MM.1S (cell line): Measurements from ENCODE around the gene RABGAP1L.

Experiments used
- DNase-seq: peaks from one replicate; pipeline ENCODE4 v3.0.0-alpha.2; 2015
- H2AFZ ChIP-seq: fragments of 300-600 bp; sonication (generic); 2 replicates; pipeline ENCODE4 v1.6.0; 2016; ENCODE audit warnings: antibody characterized with exemption, low read length
- H3F3A ChIP-seq: fragments of 300-600 bp; sonication (generic); 2 replicates; pipeline ENCODE4 v1.6.1; 2016; ENCODE audit warnings: mild to moderate bottlenecking, antibody characterized with exemption, low read length, moderate library complexity, mixed read lengths; ENCODE audit not compliant: insufficient read depth
- H3K27ac ChIP-seq: fragments of 300-600 bp; sonication (generic); 2 replicates; pipeline ENCODE4 v1.5.1; 2016; ENCODE audit warnings: mild to moderate bottlenecking, low read length
- H3K27me3 ChIP-seq: fragments of 300-600 bp; sonication (generic); replicated peaks from 2 replicates; pipeline ENCODE4 v1.6.0; 2016; ENCODE audit warnings: low read length; ENCODE audit not compliant: insufficient read depth
- H3K36me3 ChIP-seq: fragments of 300-600 bp; sonication (generic); replicated peaks from 2 replicates; pipeline ENCODE4 v1.6.1; 2016; ENCODE audit warnings: mild to moderate bottlenecking, low read length, mixed read lengths; ENCODE audit not compliant: insufficient read depth
- H3K4me1 ChIP-seq: fragments of 300-600 bp; sonication (generic); 2 replicates; pipeline ENCODE4 v1.6.1; 2016; ENCODE audit warnings: low read length, mixed read lengths
- H3K4me2 ChIP-seq: fragments of 300-600 bp; sonication (generic); 2 replicates; pipeline ENCODE4 v1.6.0; 2016; ENCODE audit warnings: low read depth, low read length
- H3K4me3 ChIP-seq: fragments of 300-600 bp; sonication (generic); 2 replicates; pipeline ENCODE4 v1.5.1; 2016; ENCODE audit warnings: low read length, mixed read lengths
- H3K79me2 ChIP-seq: fragments of 300-600 bp; sonication (generic); 2 replicates; pipeline ENCODE4 v1.6.1; 2016; ENCODE audit warnings: mixed run types, low read length, mixed read lengths
- H3K9ac ChIP-seq: fragments of 300-600 bp; sonication (generic); 2 replicates; pipeline ENCODE4 v1.6.1; 2016; ENCODE audit warnings: low read length, mixed read lengths
- H3K9me2 ChIP-seq: fragments of 300-600 bp; sonication (generic); replicated peaks from 2 replicates; pipeline ENCODE4 v1.6.1; 2016; ENCODE audit warnings: mild to moderate bottlenecking, low read length, mixed read lengths; ENCODE audit not compliant: insufficient read depth
- H3K9me3 ChIP-seq: fragments of 300-600 bp; sonication (generic); replicated peaks from 2 replicates; pipeline ENCODE4 v1.6.1; 2016; ENCODE audit warnings: mild to moderate bottlenecking, low read length, mixed read lengths; ENCODE audit not compliant: insufficient read depth
- H4K20me1 ChIP-seq: fragments of 300-600 bp; sonication (generic); 2 replicates; pipeline ENCODE4 v1.6.1; 2016; ENCODE audit warnings: mild to moderate bottlenecking, low read length, moderate library complexity, mixed read lengths; ENCODE audit not compliant: insufficient read depth
- EZH2 ChIP-seq: fragments of 300-600 bp; sonication (generic); optimal IDR thresholded peaks from 2 replicates; pipeline ENCODE3; 2017; ENCODE audit warnings: low read depth, mild to moderate bottlenecking, antibody characterized with exemption, low read length, mixed read lengths
- EZH2phosphoT487 ChIP-seq: fragments of 300-600 bp; sonication (generic); IDR thresholded peaks from 2 replicates; pipeline ENCODE4 v1.6.1; 2018; ENCODE audit warnings: antibody characterized with exemption, low read length
- TF ChIP-seq, protein P1 (sequence below): fragments of 300-600 bp; sonication (generic); IDR thresholded peaks from 2 replicates; pipeline ENCODE4 v1.5.1; 2016; ENCODE audit warnings: antibody characterized with exemption, low read length, mixed read lengths

Gene RABGAP1L

DNA sequence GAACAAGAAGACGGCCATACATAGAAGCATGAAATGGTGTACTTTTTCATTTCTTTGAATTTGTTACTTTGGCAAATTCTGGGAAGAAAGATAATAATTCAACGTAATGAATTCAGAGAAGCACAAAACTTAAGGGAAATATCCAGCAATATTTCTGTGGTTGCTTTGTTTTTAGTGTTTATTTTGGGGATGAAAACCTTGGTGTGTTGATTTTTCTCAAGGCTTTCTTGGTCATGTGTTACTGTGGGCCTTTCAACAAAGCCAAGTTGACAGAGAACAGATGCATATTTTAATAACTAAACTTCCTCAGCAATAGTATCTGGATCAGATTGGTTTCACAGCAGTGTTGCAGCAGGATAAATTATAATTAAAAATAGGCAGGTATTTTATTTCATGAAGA is 561.9 kb downstream of the RABGAP1L start:
- Histone ChIP-seq H3K36me3 (no peaks in the 10 kb centered on the region), H4K20me1 (no peaks in the 10 kb centered on the region), H3K9me2 (no peaks in the 10 kb centered on the region), H3K27ac (no peak overlapping the region), H3K4me2 (no peak overlapping the region), H3K27me3 (no peaks in the 10 kb centered on the region), H3K79me2 (no peaks in the 10 kb centered on the region), H3K9me3 (no peaks in the 10 kb centered on the region), H3K4me3 (no peak overlapping the region), H3K9ac (no peak overlapping the region), H2AFZ (no peak overlapping the region), H3F3A (no peaks in the 10 kb centered on the region), H3K4me1 (no peaks in the 10 kb centered on the region)
- no peak for DNase-seq
- TF ChIP-seq, protein P1, sequence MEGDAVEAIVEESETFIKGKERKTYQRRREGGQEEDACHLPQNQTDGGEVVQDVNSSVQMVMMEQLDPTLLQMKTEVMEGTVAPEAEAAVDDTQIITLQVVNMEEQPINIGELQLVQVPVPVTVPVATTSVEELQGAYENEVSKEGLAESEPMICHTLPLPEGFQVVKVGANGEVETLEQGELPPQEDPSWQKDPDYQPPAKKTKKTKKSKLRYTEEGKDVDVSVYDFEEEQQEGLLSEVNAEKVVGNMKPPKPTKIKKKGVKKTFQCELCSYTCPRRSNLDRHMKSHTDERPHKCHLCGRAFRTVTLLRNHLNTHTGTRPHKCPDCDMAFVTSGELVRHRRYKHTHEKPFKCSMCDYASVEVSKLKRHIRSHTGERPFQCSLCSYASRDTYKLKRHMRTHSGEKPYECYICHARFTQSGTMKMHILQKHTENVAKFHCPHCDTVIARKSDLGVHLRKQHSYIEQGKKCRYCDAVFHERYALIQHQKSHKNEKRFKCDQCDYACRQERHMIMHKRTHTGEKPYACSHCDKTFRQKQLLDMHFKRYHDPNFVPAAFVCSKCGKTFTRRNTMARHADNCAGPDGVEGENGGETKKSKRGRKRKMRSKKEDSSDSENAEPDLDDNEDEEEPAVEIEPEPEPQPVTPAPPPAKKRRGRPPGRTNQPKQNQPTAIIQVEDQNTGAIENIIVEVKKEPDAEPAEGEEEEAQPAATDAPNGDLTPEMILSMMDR = no peak
- no peak for TF ChIP-seq EZH2
- TF ChIP-seq EZH2phosphoT487 = no peak

DNA sequence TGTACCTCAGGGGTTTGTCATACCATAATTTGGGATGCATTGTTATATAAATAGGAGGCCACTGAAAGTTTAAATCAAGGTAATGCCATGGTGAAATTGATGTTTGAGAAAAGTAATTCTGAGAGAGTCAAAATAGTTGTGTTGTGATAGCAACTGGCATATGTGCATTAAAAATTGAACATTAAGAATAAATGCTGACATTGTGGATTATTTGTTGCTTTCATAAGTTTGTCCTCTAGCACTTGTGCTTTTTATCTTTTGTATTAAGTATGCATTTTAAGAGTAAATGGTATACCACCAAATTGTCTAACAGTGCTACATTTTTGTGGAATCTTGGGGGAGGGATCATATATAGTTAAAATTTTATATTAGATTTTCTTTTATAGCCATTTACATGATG is 564.5 kb downstream of the RABGAP1L start:
- H3F3A ChIP-seq = no peaks in the 10 kb centered on the region
- no peak overlapping the region for H3K9ac ChIP-seq
- H3K79me2 ChIP-seq = no peaks in the 10 kb centered on the region
- TF ChIP-seq, protein P1 = no peak
- TF ChIP-seq EZH2 (no peak), EZH2phosphoT487 (no peak)
- H3K4me3 ChIP-seq = no peak overlapping the region
- no peak for DNase-seq
- H3K27ac ChIP-seq = no peak overlapping the region
- H3K9me2 ChIP-seq = no peaks in the 10 kb centered on the region
- no peak overlapping the region for H2AFZ ChIP-seq
- H3K36me3 ChIP-seq = no peaks in the 10 kb centered on the region
- no peaks in the 10 kb centered on the region for H3K27me3 ChIP-seq
- no peaks in the 10 kb centered on the region for H4K20me1 ChIP-seq
- H3K9me3 ChIP-seq = no peaks in the 10 kb centered on the region
- no peak overlapping the region for H3K4me2 ChIP-seq
- H3K4me1 ChIP-seq = no peaks in the 10 kb centered on the region

DNA sequence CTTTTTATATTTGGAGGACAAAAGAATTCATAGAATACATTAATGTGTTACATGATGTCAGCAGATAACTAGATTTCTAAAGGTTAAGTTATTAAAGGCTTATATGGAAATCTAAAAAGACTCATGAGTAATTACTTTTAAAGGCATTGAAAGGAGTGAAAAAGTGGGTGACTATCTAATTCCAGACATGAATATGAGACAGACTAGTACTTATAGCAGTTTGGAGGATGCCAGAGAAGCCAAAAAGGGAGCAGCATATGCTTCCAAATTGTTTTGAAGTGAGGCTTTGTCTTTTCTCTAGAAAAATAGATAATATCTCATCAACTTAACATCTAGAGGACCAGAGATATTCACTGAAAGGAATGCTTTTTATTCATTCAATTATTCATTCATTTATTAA is 564.9 kb downstream of the RABGAP1L start:
- H3K79me2 ChIP-seq = no peaks in the 10 kb centered on the region
- H3K4me2 ChIP-seq = no peak overlapping the region
- H3K4me1 ChIP-seq = no peaks in the 10 kb centered on the region
- no peaks in the 10 kb centered on the region for H3K27me3 ChIP-seq
- no peak overlapping the region for H3K27ac ChIP-seq
- H3K9me3 ChIP-seq = no peaks in the 10 kb centered on the region
- no peaks in the 10 kb centered on the region for H3K36me3 ChIP-seq
- H2AFZ ChIP-seq = no peak overlapping the region
- H3K9me2 ChIP-seq = no peaks in the 10 kb centered on the region
- no peaks in the 10 kb centered on the region for H4K20me1 ChIP-seq
- DNase-seq = no peak
- no peak overlapping the region for H3K9ac ChIP-seq
- H3K4me3 ChIP-seq = no peak overlapping the region
- TF ChIP-seq EZH2 (no peak), EZH2phosphoT487 (no peak)
- TF ChIP-seq, protein P1 = no peak
- no peaks in the 10 kb centered on the region for H3F3A ChIP-seq
